SK-N-SH treated with all-trans-retinoic acid at 6 μM for 48 hours (cell line): ENCODE data around the gene ZNF423.

Experiments
- ATAC-seq: fragments of 200-7000 bp; cut with Tn5 transposase; 3 replicates; pipeline ENCODE4 v1.9.1; 2020; ENCODE audit warnings: mild to moderate bottlenecking, moderate library complexity
- ARNTL ChIP-seq: fragments of 450-650 bp; formaldehyde crosslinking; IDR thresholded peaks from 2 replicates; pipeline ENCODE4 v1.5.0; 2020; ENCODE audit warnings: low read depth, mild to moderate bottlenecking, moderate library complexity, borderline replicate concordance
- BACH2 ChIP-seq: fragments of 250-450 bp; sonication (Bioruptor Pico); IDR thresholded peaks from 2 replicates; pipeline ENCODE4 v1.9.0; 2021; ENCODE audit warnings: mild to moderate bottlenecking, borderline replicate concordance
- CREB5 ChIP-seq: fragments of 250-450 bp; sonication (Bioruptor Pico); IDR thresholded peaks from 2 replicates; pipeline ENCODE4 v1.5.1; 2020; ENCODE audit warnings: low read depth, mild to moderate bottlenecking, moderate library complexity
- CSDC2 ChIP-seq: fragments of 250-450 bp; sonication (Bioruptor Pico); IDR thresholded peaks from 2 replicates; pipeline ENCODE4 v1.5.0; 2020; ENCODE audit warnings: mild to moderate bottlenecking, moderate library complexity
- CSRNP3 ChIP-seq: fragments of 250-450 bp; sonication (Bioruptor Pico); IDR thresholded peaks from 2 replicates; pipeline ENCODE4 v1.5.1; 2021; ENCODE audit warnings: mild to moderate bottlenecking, moderate library complexity
- ESRRG ChIP-seq: fragments of 250-450 bp; sonication (Bioruptor Pico); IDR thresholded peaks from 2 replicates; pipeline ENCODE4 v1.6.1; 2021; ENCODE audit warnings: mild to moderate bottlenecking
- GLIS3 ChIP-seq: fragments of 250-450 bp; sonication (Bioruptor Pico); IDR thresholded peaks from 2 replicates; pipeline ENCODE4 v1.5.0; 2020; ENCODE audit warnings: mild to moderate bottlenecking, moderate library complexity
- ISL1 ChIP-seq: fragments of 250-450 bp; sonication (Bioruptor Pico); IDR thresholded peaks from 2 replicates; pipeline ENCODE4 v2.1.2; 2022; ENCODE audit warnings: mild to moderate bottlenecking, moderate library complexity
- OSR1 ChIP-seq: fragments of 250-450 bp; sonication (Bioruptor Pico); IDR thresholded peaks from 2 replicates; pipeline ENCODE4 v1.8.0; 2022; ENCODE audit warnings: moderate library complexity, mild to moderate bottlenecking, inconsistent platforms
- PATZ1 ChIP-seq: fragments of 250-450 bp; sonication (Bioruptor Pico); IDR thresholded peaks from 2 replicates; pipeline ENCODE4 v1.8.0; 2020; ENCODE audit warnings: mild to moderate bottlenecking, moderate library complexity, borderline replicate concordance
- POU6F1 ChIP-seq: fragments of 250-450 bp; sonication (Bioruptor Pico); IDR thresholded peaks from 2 replicates; pipeline ENCODE4 v1.8.0; 2021; ENCODE audit warnings: low read depth, mild to moderate bottlenecking, moderate library complexity, borderline replicate concordance
- PPARA ChIP-seq: fragments of 250-450 bp; sonication (Bioruptor Pico); IDR thresholded peaks from 2 replicates; pipeline ENCODE4 v1.5.0; 2020; ENCODE audit warnings: mild to moderate bottlenecking, borderline replicate concordance
- RARB ChIP-seq: fragments of 250-450 bp; sonication (Bioruptor Pico); IDR thresholded peaks from 2 replicates; pipeline ENCODE4 v1.8.0; 2021; ENCODE audit warnings: mild to moderate bottlenecking, moderate library complexity
- TCF4 ChIP-seq: fragments of 250-450 bp; sonication (Bioruptor Pico); IDR thresholded peaks from 2 replicates; pipeline ENCODE4 v1.8.0; 2021; ENCODE audit warnings: mild to moderate bottlenecking, moderate library complexity, borderline replicate concordance
- TOX ChIP-seq: fragments of 250-450 bp; sonication (Bioruptor Pico); IDR thresholded peaks from 2 replicates; pipeline ENCODE4 v1.8.0; 2021; ENCODE audit warnings: mild to moderate bottlenecking, moderate library complexity, borderline replicate concordance
- TSHZ2 ChIP-seq: fragments of 250-450 bp; sonication (Bioruptor Pico); IDR thresholded peaks from 2 replicates; pipeline ENCODE4 v1.5.0; 2020; ENCODE audit warnings: mild to moderate bottlenecking, moderate library complexity
- ZC3H10 ChIP-seq: fragments of 250-450 bp; sonication (Bioruptor Pico); IDR thresholded peaks from 2 replicates; pipeline ENCODE4 v1.5.1; 2021; ENCODE audit warnings: mild to moderate bottlenecking, moderate library complexity
- ZFP3 ChIP-seq: fragments of 250-450 bp; sonication (Bioruptor Pico); IDR thresholded peaks from 2 replicates; pipeline ENCODE4 v1.5.0; 2020; ENCODE audit warnings: mild to moderate bottlenecking, moderate library complexity
- ZFP30 ChIP-seq: fragments of 450-650 bp; formaldehyde crosslinking; IDR thresholded peaks from 2 replicates; pipeline ENCODE4 v1.5.0; 2022; ENCODE audit warnings: mild to moderate bottlenecking, moderate library complexity
- ZNF565 ChIP-seq: fragments of 450-650 bp; formaldehyde crosslinking; conservative IDR thresholded peaks from 2 replicates; pipeline ENCODE4 v1.5.0; 2020; ENCODE audit warnings: low read depth, mild to moderate bottlenecking, moderate library complexity
- ZNF70 ChIP-seq: fragments of 450-650 bp; formaldehyde crosslinking; IDR thresholded peaks from 2 replicates; pipeline ENCODE4 v1.5.0; 2020; ENCODE audit warnings: mild to moderate bottlenecking, moderate library complexity
- ZNF8 ChIP-seq: fragments of 450-650 bp; formaldehyde crosslinking; IDR thresholded peaks from 2 replicates; pipeline ENCODE4 v1.5.0; 2020; ENCODE audit warnings: mild to moderate bottlenecking, moderate library complexity

The ZNF423 gene

GRCh38 chr16:49835161-49835777, 20.6 kb downstream of the ZNF423 start:
- ATAC-seq = no peak; the same call in 2 of the 3 replicates
- TF ChIP-seq ZC3H10 (no peak), ZFP3 (CRISPR knock-in tag) (no peak), ISL1 (CRISPR knock-in tag) (no peak), GLIS3 (CRISPR knock-in tag) (no peak), TCF4 (CRISPR knock-in tag) (no peak), CSRNP3 (no peak), ZFP30 (CRISPR knock-in tag) (no peak), ARNTL (CRISPR knock-in tag) (no peak), CREB5 (CRISPR knock-in tag) (no peak), ZNF8 (no peak), CSDC2 (CRISPR knock-in tag) (no peak), ESRRG (no peak), RARB (CRISPR knock-in tag) (no peak), TOX (no peak), ZNF70 (CRISPR knock-in tag) (no peak), TSHZ2 (CRISPR knock-in tag) (no peak), PATZ1 (CRISPR knock-in tag) (no peak)

GRCh38 chr16:49834531-49835151, 21.3 kb downstream of the ZNF423 start:
- no peak; the same call in 2 of the 3 replicates for ATAC-seq
- TF ChIP-seq CSDC2 (CRISPR knock-in tag) = no peak
- no peak for TF ChIP-seq POU6F1
- no peak for TF ChIP-seq BACH2 (CRISPR knock-in tag)
- no peak for TF ChIP-seq PPARA
- no peak for TF ChIP-seq OSR1 (CRISPR knock-in tag)
- TF ChIP-seq RARB (CRISPR knock-in tag) = no peak
- no peak for TF ChIP-seq GLIS3 (CRISPR knock-in tag)
- TF ChIP-seq ZNF70 (CRISPR knock-in tag) = no peak
- TF ChIP-seq ZFP30 (CRISPR knock-in tag) = no peak
- TF ChIP-seq ARNTL (CRISPR knock-in tag) = no peak
- no peak for TF ChIP-seq ZNF565 (CRISPR knock-in tag)
